A549 treated with AZD9567 at 1 μM for 4 hours (cell line): ENCODE results near the gene NCOA7. TPM values are rescaled to one million over a fixed set of nuclear protein-coding genes. Genes with fewer than 3 reads are reported as not detected.

Experiments
- total RNA-seq: library from RNA; stranded (reverse); fragments of 200-300 nt; extraction: Qiagen RNA extraction; gene quantifications from 5 replicates; pipeline ENCODE4 v1.2.3, GENCODE V29; 2022; ENCODE audit not compliant: insufficient read depth

NCOA7 gene, protein sequence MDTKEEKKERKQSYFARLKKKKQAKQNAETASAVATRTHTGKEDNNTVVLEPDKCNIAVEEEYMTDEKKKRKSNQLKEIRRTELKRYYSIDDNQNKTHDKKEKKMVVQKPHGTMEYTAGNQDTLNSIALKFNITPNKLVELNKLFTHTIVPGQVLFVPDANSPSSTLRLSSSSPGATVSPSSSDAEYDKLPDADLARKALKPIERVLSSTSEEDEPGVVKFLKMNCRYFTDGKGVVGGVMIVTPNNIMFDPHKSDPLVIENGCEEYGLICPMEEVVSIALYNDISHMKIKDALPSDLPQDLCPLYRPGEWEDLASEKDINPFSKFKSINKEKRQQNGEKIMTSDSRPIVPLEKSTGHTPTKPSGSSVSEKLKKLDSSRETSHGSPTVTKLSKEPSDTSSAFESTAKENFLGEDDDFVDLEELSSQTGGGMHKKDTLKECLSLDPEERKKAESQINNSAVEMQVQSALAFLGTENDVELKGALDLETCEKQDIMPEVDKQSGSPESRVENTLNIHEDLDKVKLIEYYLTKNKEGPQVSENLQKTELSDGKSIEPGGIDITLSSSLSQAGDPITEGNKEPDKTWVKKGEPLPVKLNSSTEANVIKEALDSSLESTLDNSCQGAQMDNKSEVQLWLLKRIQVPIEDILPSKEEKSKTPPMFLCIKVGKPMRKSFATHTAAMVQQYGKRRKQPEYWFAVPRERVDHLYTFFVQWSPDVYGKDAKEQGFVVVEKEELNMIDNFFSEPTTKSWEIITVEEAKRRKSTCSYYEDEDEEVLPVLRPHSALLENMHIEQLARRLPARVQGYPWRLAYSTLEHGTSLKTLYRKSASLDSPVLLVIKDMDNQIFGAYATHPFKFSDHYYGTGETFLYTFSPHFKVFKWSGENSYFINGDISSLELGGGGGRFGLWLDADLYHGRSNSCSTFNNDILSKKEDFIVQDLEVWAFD
- 9.5 to 26.6 TPM (median 13.3 TPM) in 5 replicates for total RNA-seq

DNA sequence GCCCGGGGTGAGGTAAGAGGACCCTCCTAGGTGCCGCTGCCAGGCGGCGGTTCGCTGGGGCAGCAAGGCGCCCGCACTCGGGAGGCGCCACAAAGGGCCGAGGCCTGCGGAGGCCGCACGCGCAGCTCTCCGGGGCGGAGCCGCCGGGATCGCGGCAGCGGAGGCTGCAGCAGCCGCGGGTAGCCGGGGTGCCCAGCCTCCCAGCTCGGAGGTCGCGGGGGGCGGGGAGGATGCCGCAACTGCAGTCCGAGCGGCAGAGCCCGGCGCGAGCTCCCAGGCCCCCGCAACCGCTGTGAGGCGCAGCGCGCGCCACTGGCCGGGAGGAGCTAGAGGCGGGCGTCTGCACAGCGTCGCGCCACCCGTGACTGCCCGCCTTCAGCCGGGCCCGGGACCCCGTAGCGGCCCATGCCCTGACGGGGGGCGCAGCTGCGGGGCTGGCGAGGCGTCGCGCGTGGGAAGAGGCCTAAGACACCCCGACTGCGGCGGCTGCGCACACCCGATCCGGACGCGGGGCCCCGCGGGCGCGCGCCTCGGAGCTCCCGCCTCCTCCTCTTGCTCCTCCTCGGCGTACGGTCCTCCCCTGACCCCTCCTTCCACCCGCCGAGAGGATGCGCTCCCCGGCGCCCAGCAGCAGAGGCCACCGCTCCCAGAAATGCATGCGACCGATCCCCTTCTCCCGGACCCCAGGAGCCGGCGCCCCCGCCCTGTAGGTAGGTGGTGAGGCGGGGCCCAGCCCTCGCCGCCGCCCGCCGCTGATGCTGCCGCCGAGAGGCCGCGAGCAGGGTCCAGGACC, at the start of gene NCOA7:
NCOA7 (plus strand) TSS at position 603 of the 793 bp plus-strand sequence. CDS start 24,395 bp downstream, outside the sequence.

DNA sequence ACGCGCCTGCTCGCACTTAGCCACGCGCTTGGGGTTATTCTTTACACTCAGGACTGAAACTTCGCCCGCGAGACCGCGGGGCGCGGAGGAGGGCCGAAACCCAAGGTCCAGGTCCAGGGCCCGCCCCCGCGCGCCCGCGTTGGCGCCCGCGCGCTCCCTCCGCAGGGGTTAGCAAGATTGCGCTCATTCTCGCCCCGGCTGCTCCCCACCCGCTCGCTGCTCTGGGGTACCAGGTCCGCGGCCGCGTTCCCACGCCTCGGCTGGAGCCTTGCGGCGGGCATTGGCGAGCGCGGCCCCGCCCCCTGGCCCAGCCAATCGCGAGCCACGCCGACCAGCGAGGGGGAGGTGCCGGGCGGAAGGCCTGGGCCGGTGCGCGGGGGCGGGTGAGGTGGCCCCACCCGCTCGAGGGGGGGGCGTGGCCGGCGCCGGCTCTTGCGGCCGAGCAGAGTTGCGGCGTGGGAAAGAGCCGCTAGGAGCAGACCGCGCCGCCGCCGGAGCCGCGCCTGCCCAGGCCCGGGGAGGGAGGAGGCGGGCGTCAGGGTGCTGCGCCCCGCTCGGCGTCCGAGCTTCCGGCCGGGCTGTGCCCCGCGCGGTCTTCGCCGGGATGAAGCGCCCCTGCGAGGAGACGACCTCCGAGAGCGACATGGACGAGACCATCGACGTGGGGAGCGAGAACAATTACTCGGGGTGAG, 41.4 kb upstream of the NCOA7 start, which contains the start of gene HEY2:
HEY2 (plus strand) TSS at position 460 of the 692 bp plus-strand sequence; CDS start at position 605, 145 bp downstream.

DNA sequence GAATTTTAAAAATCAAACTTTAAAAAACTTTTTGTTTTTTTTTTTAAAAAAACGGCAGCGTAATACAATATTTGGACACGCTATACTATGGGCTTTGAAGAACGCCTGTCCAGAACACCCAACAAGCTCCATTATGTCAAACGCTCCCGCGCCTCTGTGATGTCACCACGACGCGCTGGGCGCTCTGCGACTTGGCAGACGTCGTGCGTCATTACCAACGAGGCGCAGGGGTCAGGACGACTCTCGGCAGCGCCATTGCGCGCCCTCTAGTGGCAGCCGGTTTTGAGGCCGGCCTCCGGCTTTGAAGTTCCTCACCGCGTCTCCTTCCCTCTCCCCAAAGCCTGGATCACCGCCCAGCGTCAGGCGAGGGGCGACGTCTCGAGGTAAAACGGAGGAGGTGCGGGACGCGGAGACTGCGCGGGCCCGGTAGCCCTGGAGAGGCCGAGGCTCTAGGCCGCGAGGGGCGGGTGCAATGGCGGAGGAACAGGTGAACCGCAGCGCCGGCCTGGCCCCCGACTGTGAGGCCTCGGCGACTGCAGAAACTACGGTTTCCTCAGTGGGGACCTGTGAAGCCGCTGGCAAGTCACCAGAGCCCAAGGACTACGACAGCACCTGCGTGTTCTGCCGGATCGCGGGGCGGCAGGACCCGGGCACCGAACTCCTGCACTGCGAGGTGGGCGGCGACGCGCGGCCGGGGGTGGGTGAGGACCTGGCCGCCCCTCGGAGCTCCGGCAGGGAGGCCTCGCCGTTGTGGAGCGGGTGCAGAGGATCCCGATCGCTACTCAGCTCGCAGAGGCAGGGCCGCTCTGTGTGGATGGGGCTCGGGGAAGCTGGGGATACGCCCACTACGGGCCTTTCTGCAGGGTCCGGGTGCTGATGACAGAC, 166.0 kb downstream of the NCOA7 start, which contains the start of gene HINT3:
HINT3 (plus strand) TSS at position 265 of the 885 bp plus-strand sequence; CDS start at position 473, 208 bp downstream.

Other genes with a start within 250 kb of the NCOA7 start
- gene HEY2, start 41.3 kb upstream of the NCOA7 start, total RNA-seq = 0.06 to 0.09 TPM (median 0.06 TPM) in 4 of 5 replicates, not detected in the other
- gene HINT3, start 165.8 kb downstream of the NCOA7 start, total RNA-seq = 5.0 to 6.5 TPM (median 5.1 TPM) in 5 replicates
- gene TRMT11, start 195.6 kb downstream of the NCOA7 start, total RNA-seq = 9.2 to 24.6 TPM (median 12.3 TPM) in 5 replicates